ENCODE results near the gene ALKBH3. TPM values are rescaled to one million over a fixed set of nuclear protein-coding genes. Genes with fewer than 3 reads are reported as not detected.
A peak's percentile ranks its signal among the peaks of the same experiment; 100 is the strongest.

Gene ALKBH3
- total and polyA plus RNA-seq, 4 donors = 7.8 to 17.2 (median 13.8) TPM

DNA sequence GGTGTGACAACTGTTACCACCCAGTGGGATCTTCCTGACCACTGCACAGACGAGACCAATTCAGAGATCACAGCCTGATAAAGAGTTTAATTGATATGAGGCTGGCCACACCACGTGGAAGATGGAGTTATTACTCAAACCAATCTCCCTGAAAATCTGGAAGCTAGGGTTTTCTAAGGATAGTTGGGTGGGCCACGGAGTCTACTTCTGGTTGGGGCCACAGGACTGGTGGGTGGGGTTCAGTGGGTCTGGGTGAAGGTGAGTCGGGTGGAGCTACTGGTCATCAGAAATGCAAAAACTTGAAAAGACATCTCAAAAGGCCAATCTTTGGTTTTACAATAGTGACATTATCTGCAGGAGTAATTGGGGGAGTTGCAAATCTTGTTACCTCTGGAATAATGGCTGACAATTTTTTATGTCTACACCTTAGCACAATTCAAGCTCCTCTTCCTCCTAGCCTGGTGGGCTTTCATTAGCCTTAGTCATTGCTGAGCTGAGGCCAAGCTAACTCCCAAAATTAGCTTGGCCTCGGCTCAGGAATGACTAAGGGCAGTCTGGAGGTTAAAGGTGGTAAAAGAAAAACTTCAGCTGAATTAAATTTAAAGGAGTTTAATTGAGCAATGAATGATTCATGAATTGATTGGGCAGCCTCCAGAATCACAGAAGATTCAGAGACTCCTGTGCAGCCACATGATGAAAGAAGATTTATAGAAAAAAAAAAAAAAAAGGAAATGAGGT is 74.9 kb downstream of the ALKBH3 start:
- Histone ChIP-seq H3K4me1 (ENCODE audit: control insufficient read depth in 4 of 4, insufficient read depth in 4 of 4, low read length in 3 of 4) (no peaks in the 10 kb centered on the region), H3K27me3 (ENCODE audit: control insufficient read depth in 4 of 4, insufficient read depth in 4 of 4, low read length in 3 of 4) (no peaks in the 10 kb centered on the region), H3K9me3 (ENCODE audit: control insufficient read depth in 4 of 4, low read length in 3 of 4) (peaks cover 0 to 3% (median 0%) of the 10 kb centered on the region in 4 donors), H3K36me3 (ENCODE audit: control insufficient read depth in 4 of 4, insufficient read depth in 3 of 4, low read depth in 1 of 4, low read length in 3 of 4) (no peaks in the 10 kb centered on the region), H3K27ac (ENCODE audit: low read depth in 1 of 2, low read length in 2 of 2) (no peak overlapping the region), H3K4me3 (ENCODE audit: low read depth in 1 of 3, low read length in 3 of 3) (no peak overlapping the region), H3K9ac (ENCODE audit: low read depth in 1 of 2, low read length in 2 of 2) (no peak overlapping the region)
- 67% methylated on average over 5 of the region's 5 CpGs for WGBS
- DNase-seq (ENCODE audit: low spot score) = no peak
- TF ChIP-seq YY1 (IDR thresholded peaks at IDR 0.05) (no peak), HNF4G (IDR thresholded peaks at IDR 0.05) (no peak), FOXA2 (IDR thresholded peaks at IDR 0.05) (no peak), RXRA (IDR thresholded peaks at IDR 0.05) (no peak), TAF1 (conservative IDR thresholded peaks at IDR 0.05) (no peak), JUND (IDR thresholded peaks at IDR 0.05) (no peak), FOXA1 (IDR thresholded peaks at IDR 0.05) (no peak), SP1 (IDR thresholded peaks at IDR 0.05) (no peak)
- TF ChIP-seq, protein P1, sequence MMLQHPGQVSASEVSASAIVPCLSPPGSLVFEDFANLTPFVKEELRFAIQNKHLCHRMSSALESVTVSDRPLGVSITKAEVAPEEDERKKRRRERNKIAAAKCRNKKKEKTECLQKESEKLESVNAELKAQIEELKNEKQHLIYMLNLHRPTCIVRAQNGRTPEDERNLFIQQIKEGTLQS (IDR thresholded peaks at IDR 0.05) = no peak

DNA sequence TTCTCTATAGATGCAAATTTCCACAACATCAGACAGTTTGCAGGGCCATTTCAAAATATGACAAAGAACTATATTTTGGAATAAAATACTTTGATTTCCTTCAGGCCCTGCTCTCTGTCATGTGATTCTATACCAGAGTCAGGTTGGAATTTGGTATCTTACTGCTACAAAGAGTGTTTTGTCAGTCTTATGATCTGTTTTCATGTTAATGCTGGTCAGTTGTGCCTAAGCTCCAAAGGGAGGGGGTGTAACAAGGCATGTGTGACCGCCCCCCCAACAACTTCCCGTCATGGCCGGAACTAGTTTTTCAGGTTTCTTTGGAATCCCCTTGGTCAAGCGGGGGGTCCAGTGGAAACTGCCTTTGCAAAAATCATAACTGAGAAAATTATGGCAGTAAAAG is 76.9 kb downstream of the ALKBH3 start:
- Histone ChIP-seq H3K9ac (ENCODE audit: low read depth in 1 of 2, low read length in 2 of 2) (no peak overlapping the region), H3K27me3 (ENCODE audit: control insufficient read depth in 4 of 4, insufficient read depth in 4 of 4, low read length in 3 of 4) (no peaks in the 10 kb centered on the region), H3K27ac (ENCODE audit: low read depth in 1 of 2, low read length in 2 of 2) (no peak overlapping the region), H3K4me1 (ENCODE audit: control insufficient read depth in 4 of 4, insufficient read depth in 4 of 4, low read length in 3 of 4) (no peaks in the 10 kb centered on the region), H3K4me3 (ENCODE audit: low read depth in 1 of 3, low read length in 3 of 3) (no peak overlapping the region), H3K9me3 (ENCODE audit: control insufficient read depth in 4 of 4, low read length in 3 of 4) (peaks cover 0 to 3% (median 0%) of the 10 kb centered on the region in 4 donors), H3K36me3 (ENCODE audit: control insufficient read depth in 4 of 4, insufficient read depth in 3 of 4, low read depth in 1 of 4, low read length in 3 of 4) (no peaks in the 10 kb centered on the region)
- TF ChIP-seq EGR1 (IDR thresholded peaks at IDR 0.05; ENCODE audit: low read depth in 2 of 2) = no peak
- TF ChIP-seq, protein P2, sequence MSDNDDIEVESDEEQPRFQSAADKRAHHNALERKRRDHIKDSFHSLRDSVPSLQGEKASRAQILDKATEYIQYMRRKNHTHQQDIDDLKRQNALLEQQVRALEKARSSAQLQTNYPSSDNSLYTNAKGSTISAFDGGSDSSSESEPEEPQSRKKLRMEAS (IDR thresholded peaks at IDR 0.05) = no peak
- TF ChIP-seq SP1 (IDR thresholded peaks at IDR 0.05) = no peak
- no peak for TF ChIP-seq YY1 (IDR thresholded peaks at IDR 0.05)
- no peak for TF ChIP-seq HNF4A (conservative IDR thresholded peaks at IDR 0.05)
- TF ChIP-seq FOXA2 (IDR thresholded peaks at IDR 0.05) = no peak
- TF ChIP-seq, protein P3, sequence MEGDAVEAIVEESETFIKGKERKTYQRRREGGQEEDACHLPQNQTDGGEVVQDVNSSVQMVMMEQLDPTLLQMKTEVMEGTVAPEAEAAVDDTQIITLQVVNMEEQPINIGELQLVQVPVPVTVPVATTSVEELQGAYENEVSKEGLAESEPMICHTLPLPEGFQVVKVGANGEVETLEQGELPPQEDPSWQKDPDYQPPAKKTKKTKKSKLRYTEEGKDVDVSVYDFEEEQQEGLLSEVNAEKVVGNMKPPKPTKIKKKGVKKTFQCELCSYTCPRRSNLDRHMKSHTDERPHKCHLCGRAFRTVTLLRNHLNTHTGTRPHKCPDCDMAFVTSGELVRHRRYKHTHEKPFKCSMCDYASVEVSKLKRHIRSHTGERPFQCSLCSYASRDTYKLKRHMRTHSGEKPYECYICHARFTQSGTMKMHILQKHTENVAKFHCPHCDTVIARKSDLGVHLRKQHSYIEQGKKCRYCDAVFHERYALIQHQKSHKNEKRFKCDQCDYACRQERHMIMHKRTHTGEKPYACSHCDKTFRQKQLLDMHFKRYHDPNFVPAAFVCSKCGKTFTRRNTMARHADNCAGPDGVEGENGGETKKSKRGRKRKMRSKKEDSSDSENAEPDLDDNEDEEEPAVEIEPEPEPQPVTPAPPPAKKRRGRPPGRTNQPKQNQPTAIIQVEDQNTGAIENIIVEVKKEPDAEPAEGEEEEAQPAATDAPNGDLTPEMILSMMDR (IDR thresholded peaks at IDR 0.05; ENCODE audit: low read depth, low read length, missing input control) = no peak
- no peak for TF ChIP-seq JUND (IDR thresholded peaks at IDR 0.05)
- no peak for TF ChIP-seq HNF4G (IDR thresholded peaks at IDR 0.05)
- no peak for TF ChIP-seq RXRA (IDR thresholded peaks at IDR 0.05)
- no peak for DNase-seq (ENCODE audit: low spot score)
- WGBS = 89% methylated on average over 4 of the region's 4 CpGs

DNA sequence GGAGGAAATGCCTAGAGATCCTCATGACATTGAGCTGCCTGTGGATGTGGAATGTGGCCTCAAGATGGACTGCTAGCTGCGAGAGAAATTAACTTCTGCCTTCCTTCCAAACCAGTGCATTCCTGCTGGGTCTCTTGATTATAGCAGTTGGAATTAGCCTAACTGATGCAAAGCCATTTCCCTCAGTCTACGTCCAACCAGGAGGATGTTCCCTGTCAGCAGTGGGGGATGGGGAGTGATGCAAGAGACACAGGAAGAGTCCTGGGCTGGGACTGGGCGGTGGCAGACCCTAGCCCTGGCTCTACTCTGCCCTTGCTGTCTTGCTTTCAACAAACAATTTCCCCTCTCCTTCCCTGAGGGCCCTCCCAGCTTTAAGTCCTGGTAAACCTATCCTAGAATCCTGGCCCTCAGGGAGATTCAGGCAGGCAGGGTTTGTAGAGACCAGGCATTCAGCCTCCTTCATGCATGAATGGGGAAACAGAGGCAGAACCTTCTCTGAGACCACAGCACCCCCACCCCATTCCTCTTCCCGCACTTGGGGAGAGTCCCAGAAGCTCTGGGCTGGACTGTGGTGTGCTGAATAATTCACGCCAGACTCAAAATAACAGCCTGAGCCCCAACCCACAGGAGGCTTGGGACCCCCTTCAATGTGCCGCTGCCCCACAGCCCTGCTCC is 78.8 kb downstream of the ALKBH3 start:
- WGBS = 86% methylated on average over 6 of the region's 6 CpGs
- Histone ChIP-seq H3K27ac (ENCODE audit: low read depth in 1 of 2, low read length in 2 of 2) (peak overlapping the region in 1 of 2 donors; percentile 42), H3K9ac (ENCODE audit: low read depth in 1 of 2, low read length in 2 of 2) (no peak overlapping the region), H3K4me3 (ENCODE audit: low read depth in 1 of 3, low read length in 3 of 3) (no peak overlapping the region), H3K36me3 (ENCODE audit: control insufficient read depth in 4 of 4, insufficient read depth in 3 of 4, low read depth in 1 of 4, low read length in 3 of 4) (no peaks in the 10 kb centered on the region), H3K4me1 (ENCODE audit: control insufficient read depth in 4 of 4, insufficient read depth in 4 of 4, low read length in 3 of 4) (no peaks in the 10 kb centered on the region), H3K9me3 (ENCODE audit: control insufficient read depth in 4 of 4, low read length in 3 of 4) (peaks cover 0 to 3% (median 0%) of the 10 kb centered on the region in 4 donors), H3K27me3 (ENCODE audit: control insufficient read depth in 4 of 4, insufficient read depth in 4 of 4, low read length in 3 of 4) (no peaks in the 10 kb centered on the region)
- no peak for TF ChIP-seq JUND (IDR thresholded peaks at IDR 0.05)
- TF ChIP-seq, protein P1 (IDR thresholded peaks at IDR 0.05) = no peak
- TF ChIP-seq SP1 (IDR thresholded peaks at IDR 0.05) = peak; percentile 11
- no peak for TF ChIP-seq FOXA2 (IDR thresholded peaks at IDR 0.05)
- TF ChIP-seq RAD21 (IDR thresholded peaks at IDR 0.05) = no peak
- TF ChIP-seq RXRA (IDR thresholded peaks at IDR 0.05) = no peak
- TF ChIP-seq HNF4A (conservative IDR thresholded peaks at IDR 0.05) = no peak
- TF ChIP-seq, protein P4, sequence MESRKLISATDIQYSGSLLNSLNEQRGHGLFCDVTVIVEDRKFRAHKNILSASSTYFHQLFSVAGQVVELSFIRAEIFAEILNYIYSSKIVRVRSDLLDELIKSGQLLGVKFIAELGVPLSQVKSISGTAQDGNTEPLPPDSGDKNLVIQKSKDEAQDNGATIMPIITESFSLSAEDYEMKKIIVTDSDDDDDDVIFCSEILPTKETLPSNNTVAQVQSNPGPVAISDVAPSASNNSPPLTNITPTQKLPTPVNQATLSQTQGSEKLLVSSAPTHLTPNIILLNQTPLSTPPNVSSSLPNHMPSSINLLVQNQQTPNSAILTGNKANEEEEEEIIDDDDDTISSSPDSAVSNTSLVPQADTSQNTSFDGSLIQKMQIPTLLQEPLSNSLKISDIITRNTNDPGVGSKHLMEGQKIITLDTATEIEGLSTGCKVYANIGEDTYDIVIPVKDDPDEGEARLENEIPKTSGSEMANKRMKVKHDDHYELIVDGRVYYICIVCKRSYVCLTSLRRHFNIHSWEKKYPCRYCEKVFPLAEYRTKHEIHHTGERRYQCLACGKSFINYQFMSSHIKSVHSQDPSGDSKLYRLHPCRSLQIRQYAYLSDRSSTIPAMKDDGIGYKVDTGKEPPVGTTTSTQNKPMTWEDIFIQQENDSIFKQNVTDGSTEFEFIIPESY (IDR thresholded peaks at IDR 0.05) = no peak
- no peak for DNase-seq (ENCODE audit: low spot score)
